Ammon's horn (tissue), 1 donor: ENCODE measurements around the gene NPHP3.

Experiments used
- DNase-seq: peaks from one replicate; pipeline ENCODE4 v3.0.0-alpha.2; 2016; ENCODE audit warnings: low spot score

The NPHP3 gene

GRCh38 chr3:132690040-132690439, 32.2 kb downstream of the NPHP3 start:
- DNase-seq = no peak

DNA sequence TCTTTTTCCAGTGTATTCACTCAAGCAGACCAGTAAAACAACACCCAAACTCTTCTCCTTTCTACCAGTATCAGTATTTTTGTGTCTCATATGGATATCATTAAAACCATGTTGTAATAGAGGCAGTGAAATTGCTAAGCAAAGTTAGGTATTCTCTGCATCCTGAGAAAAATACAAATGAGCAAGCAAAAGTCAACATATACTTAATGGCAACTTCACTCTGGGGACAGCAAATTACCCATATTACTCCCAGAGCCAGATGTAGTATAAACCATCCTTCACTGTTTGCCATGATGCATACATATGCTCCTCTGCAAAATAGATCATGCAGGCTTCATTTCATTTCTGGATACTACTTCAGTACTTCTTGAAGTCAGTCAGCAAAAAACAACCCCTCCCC, 40.0 kb downstream of the NPHP3 start:
- DNase-seq = no peak

GRCh38 chr3:132681421-132681820, 40.8 kb downstream of the NPHP3 start:
- DNase-seq = no peak

GRCh38 chr3:132679911-132680310, 42.3 kb downstream of the NPHP3 start:
- DNase-seq = no peak

GRCh38 chr3:132675408-132675807, 46.8 kb downstream of the NPHP3 start:
- DNase-seq = no peak

DNA sequence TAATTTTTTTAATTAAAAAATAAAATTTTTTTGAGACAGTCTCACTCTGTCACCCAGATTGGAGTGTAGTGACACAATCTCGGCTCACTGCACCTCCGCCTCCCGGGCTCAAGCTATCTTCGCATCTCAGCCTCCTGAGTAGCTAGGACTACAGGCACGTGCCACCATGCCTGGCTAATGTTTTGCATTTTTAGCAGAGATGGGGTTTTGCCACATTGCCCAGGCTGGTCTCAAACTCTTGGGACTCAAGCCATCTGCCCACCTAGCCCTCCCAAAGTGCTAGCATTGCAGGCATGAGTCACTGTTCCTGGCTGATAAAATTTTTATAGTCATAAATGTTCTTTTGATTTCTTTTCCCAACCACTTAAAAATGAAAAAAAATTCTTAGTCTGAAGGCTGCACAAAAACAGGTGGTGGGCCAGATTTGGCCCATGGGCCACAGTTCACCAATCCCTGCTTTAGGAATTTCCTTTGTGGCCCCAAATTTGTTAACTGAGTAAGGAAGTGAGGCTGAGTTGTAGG, 52.9 kb downstream of the NPHP3 start:
- peak; percentile 13 for DNase-seq

GRCh38 chr3:132665230-132665745, 56.9 kb downstream of the NPHP3 start:
- no peak for DNase-seq

DNA sequence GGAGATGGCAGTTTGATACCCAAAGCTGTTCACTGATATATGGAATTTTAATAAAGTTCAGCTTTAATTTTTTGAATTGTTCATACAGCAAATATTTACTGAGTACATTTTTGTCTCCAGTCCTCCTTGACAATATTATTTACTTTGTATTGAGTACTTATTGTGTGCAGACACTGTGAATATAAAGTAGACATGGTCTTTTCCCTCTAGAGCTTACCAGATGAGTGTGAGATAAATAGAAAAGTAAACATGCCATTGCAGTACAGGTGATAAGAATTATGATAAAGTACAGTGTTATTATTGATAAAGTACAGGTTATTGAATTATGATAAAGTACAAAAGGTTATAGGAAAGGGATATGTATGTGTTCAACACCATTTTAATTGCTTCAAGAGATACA, 60.0 kb downstream of the NPHP3 start:
- DNase-seq = no peak

- no peak for DNase-seq
Observed at GRCh38 chr3:132661101-132661500, 61.1 kb downstream of the NPHP3 start.

DNA sequence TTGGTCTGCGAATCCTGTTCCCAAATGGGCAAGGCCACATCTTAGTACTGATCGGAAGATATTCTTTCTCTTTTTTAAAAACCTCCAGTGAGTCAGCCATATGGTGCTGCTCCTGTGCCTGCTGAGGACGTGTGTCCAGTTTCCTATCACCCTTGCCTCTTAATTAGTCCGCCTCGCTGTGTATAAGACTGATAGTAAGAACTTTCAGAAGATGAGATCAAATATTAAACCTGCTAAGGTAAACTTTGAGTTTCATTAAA, 61.5 kb downstream of the NPHP3 start:
- no peak for DNase-seq

DNA sequence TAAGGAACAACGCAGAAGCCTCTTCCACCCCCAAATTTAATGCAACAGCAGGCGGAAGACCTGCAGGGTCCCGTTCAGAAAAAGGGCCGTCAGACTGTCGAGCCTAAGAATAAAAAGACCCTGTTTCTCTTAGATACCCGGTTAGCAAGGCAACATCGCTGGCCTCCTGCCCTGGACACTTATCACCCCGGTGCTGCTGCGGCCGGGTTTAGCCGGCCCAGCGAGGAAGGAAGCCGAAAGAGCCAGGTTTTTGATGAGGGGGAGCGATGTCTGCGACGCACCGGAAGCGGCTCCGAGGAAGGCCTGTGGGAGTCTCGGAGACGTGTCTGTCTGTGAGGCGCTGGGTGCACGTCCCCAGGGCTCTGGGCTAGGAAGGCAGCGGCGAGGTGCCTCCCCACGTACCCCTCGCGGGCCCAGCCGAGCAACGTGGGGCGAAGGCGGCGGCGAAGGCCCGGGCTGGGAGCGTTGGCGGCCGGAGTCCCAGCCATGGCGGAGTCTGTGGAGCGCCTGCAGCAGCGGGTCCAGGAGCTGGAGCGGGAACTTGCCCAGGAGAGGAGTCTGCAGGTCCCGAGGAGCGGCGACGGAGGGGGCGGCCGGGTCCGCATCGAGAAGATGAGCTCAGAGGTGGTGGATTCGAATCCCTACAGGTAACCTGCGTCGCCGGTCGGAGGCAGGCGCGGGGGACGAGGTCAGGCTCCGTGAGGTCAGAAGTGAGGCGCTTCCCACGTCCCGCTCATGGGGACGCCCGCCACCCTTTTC, 62.0 kb downstream of the NPHP3 start, which contains the start of gene UBA5:
UBA5 (plus strand) TSS at position 278 of the 759 bp plus-strand sequence; CDS start at position 487, 209 bp downstream.
- DNase-seq = peak; percentile 71

DNA sequence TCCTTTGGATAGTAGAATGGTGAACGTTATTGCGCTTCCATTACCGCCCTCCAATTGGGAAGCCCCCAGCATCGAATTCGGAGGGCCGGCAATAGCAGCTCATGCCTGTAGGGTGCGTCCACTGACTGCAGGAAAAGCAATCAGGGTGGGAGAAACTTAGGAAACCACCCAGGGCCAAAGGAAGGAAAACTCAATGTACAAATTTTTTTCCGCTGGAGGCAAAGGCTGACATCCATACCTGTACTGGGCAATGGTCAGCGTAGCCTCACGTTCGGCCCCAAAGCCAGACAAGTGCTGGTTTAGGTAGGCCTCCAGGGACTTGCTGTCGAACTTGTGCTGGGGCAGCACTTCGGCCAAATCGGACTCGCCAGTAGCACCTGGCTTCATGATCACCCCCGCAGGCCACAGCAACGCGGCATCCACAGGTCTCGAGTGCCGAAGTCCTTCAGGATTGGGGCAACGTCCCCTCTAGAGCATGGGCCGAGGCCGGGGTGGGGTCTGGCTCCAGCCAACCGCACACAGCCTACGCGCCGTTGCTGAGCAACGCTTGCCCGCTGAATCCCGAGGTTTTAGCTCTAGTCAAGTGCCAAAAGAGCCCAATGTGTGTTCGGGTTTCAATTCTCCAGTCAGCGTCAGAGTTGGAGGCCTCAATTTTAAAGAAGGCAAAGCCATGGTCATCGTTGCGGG, 62.7 kb downstream of the NPHP3 start, which contains the start of gene ACAD11:
ACAD11 (minus strand) TSS at position 445 of the 687 bp plus-strand sequence; CDS start at position 387, 58 bp downstream.
- peak; percentile 83 for DNase-seq

DNA sequence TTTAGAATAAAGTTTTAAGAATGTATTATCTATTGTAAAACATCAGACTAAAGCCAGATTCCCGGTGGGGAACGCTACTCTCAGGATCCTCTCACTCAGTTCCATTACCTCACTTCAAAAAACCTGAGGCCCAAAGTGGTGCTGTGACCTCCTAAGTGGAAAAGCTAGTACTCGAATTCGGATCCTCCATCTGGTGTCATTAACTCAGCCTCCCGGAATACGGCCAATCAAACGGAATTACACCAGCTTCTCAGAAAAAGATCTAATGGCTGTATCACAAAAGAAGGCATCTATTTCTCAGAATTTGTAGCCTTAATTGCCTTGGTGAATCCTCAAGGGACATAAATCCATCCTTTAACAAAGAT, 63.2 kb downstream of the NPHP3 start:
- peak; percentile 28 for DNase-seq

GRCh38 chr3:132657869-132658747, 64.1 kb downstream of the NPHP3 start:
- DNase-seq = no peak

DNA sequence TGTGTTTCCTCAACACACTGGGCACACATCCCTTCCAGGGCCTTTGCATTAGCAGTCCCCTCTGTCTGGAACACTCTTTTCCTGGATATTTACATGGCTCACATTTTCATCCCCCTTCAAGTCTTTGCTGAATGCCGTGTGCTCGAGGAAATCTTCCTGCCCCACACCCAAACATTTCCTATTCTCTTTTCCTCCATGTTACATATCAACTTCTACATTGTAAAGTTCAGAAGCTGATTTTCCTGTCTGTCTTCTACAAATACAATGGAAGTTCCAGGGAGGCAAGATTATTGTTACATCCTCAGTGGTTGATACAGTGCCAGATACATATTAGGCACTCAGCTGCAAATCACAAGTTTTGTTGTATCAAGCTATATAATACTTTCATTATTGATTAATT, 66.7 kb downstream of the NPHP3 start:
- no peak for DNase-seq

DNA sequence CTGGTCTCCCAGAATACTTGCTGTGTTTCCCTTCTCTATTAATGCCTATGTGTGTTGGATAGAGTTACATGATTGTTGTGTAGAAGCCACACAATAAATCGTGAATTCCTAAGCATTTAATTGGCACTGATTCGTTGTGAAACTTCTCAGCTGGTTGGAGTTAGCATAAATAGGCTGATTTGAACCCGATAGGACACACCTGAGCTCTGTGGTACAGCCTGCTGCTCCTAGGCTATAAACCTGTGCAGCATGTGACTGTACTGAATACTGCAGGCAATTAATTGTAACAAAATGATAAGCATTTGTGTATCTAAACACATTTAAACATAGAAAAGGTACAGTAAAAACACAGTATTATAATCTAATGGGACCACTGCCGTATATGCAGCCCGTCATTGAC, 67.5 kb downstream of the NPHP3 start:
- no peak for DNase-seq

- no peak for DNase-seq
Observed at GRCh38 chr3:132654190-132654589, 68.0 kb downstream of the NPHP3 start.

DNA sequence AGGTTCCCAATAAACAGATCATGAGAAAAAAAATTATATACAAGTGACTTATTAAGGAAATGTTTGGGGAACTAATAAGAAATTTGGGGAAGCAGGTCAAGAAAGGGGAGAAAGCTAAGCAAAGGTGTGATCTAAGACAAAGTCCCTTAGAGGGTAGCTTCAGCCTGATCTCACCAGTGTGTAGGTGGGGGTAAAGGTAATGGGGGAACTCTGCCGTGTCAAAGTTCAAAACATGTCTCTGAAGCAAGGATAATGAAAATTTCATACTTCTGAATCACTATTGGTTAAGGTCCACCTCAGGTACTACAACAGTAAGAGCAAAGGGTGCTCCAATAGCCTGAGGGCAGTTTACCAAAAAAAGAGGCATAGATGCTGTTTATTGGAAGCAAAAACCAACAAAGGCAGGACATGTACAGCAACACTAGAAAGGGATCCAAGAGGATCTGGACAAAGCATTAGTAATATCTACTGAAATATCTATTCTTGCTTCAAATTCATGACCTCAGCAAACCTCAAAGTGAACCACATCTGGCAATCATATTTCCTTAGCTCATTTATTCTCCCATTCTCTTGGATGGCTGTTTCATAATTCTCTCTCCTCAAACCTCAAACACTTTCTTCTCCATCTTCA, 69.5 kb downstream of the NPHP3 start:
- DNase-seq = no peak

- no peak for DNase-seq
Observed at GRCh38 chr3:132650153-132650552, 72.1 kb downstream of the NPHP3 start.

DNA sequence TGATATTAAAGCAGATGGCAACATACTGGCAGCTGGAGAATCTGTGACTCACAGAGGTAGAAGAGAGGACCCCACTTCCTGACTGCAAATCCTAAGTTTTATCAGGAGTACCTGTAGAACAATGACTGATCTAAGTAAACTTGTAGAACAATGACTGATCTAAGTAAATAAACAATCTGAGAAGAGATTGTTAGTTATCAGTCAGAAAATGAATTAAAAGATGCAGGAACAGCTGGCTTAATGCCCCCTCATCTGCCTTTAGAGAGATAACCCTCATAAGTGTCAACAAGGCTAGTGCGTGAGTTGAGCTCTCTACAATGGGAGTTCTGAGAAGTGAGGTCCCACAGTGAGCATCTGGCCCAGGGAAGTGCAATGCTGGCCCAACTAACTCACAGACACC, 77.2 kb downstream of the NPHP3 start:
- no peak for DNase-seq

GRCh38 chr3:132643366-132643765, 78.8 kb downstream of the NPHP3 start:
- no peak for DNase-seq

DNA sequence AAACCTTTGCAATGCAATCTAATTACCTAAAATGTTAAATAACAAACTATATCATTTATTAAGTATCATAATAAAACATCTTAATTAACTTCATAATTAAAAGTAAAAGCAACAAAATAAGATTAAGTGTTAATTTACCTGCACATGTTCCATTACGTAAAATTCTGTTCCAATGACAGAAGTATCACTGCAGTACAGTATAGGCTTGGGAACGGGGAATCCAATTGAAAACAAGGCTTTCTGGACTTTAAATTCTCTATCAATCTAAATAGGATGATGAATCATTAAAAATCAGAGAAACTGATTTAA, 79.7 kb downstream of the NPHP3 start:
- no peak for DNase-seq
